NOMO-1 (cell line): ENCODE data around the gene CTRL.

ENCODE experiments used
- DNase-seq, 2 experiments: peaks; one replicate each; lab custom pipeline; 2025; ENCODE audit not compliant: unreplicated experiment in 2 of 2; lab: John Stamatoyannopoulos, UW

The CTRL gene

GRCh38 chr16:67963662-67964321, 32.1 kb upstream of the CTRL start:
- DNase-seq, result no peak

GRCh38 chr16:67963292-67963661, 31.6 kb upstream of the CTRL start:
- DNase-seq, result no peak

- no peak for DNase-seq
These were observed 30.5 kb upstream of the CTRL start for GRCh38 chr16:67962135-67962534.

GRCh38 chr16:67961551-67961957, 29.9 kb upstream of the CTRL start:
- no peak for DNase-seq

GRCh38 chr16:67959536-67960329, 28.1 kb upstream of the CTRL start:
- no peak for DNase-seq

GRCh38 chr16:67957622-67958021, 26.0 kb upstream of the CTRL start:
- no peak for DNase-seq

- no peak for DNase-seq
These were observed 22.9 kb upstream of the CTRL start for GRCh38 chr16:67954421-67955196.

GRCh38 chr16:67953641-67954375, 22.1 kb upstream of the CTRL start:
- no peak for DNase-seq

- no peak for DNase-seq
These were observed 19.8 kb upstream of the CTRL start for GRCh38 chr16:67951485-67951884.

- no peak for DNase-seq
These were observed 18.7 kb upstream of the CTRL start for GRCh38 chr16:67950335-67950843.

GRCh38 chr16:67949645-67950044, 18.0 kb upstream of the CTRL start:
- DNase-seq, result no peak

- DNase-seq, result no peak
These were observed 16.4 kb upstream of the CTRL start for GRCh38 chr16:67948015-67948414.

GRCh38 chr16:67946966-67947558, 15.4 kb upstream of the CTRL start:
- no peak for DNase-seq

- no peak for DNase-seq
These were observed 14.5 kb upstream of the CTRL start for GRCh38 chr16:67946128-67946569.

- no peak for DNase-seq
These were observed 13.8 kb upstream of the CTRL start for GRCh38 chr16:67945392-67945933.

GRCh38 chr16:67944690-67945391, 13.2 kb upstream of the CTRL start:
- no peak for DNase-seq

GRCh38 chr16:67943619-67944504, 12.2 kb upstream of the CTRL start, which contains the start of gene LCAT:
LCAT (minus strand) TSS chr16:67944120; CDS start chr16:67944101, 19 bp downstream.
- peak; percentile 32 to 73 for DNase-seq

GRCh38 chr16:67943256-67943618, 11.6 kb upstream of the CTRL start:
- no peak for DNase-seq
